Esophagus squamous epithelium (tissue), 5 donors: ENCODE data around the gene MTMR11. TPM values are rescaled to one million over a fixed set of nuclear protein-coding genes. Genes with fewer than 3 reads are reported as not detected.
A peak's percentile ranks its signal among the peaks of the same experiment; 100 is the strongest.

Experiments used
- DNase-seq: peaks from one replicate; lab custom pipeline; 2025; lab: John Stamatoyannopoulos, UW
- H3K27ac ChIP-seq, 4 donors: fragments of 200-600 bp; sonication (generic); one replicate each; pipeline ENCODE4 v1.5.1; 2016 to 2019; ENCODE audit warnings: mild to moderate bottlenecking in 1 of 4
- H3K27me3 ChIP-seq, 4 donors: fragments of 200-600 bp; sonication (generic); 1 replicate in 3 of 4; 2 replicates in 1 of 4; pipeline versions ENCODE4 v1.5.1 to v1.6.0; 2017 to 2021; ENCODE audit warnings: antibody characterized with exemption in 1 of 4
- H3K36me3 ChIP-seq, 3 donors: fragments of 200-600 bp; sonication (generic); one replicate each; pipeline ENCODE4 v1.5.1; 2016 to 2019
- H3K4me1 ChIP-seq, 3 donors: fragments of 200-600 bp; sonication (generic); one replicate each; pipeline ENCODE4 v1.5.1; 2017 to 2019
- H3K4me3 ChIP-seq, 4 donors: fragments of 200-600 bp; sonication (generic); 1 replicate in 3 of 4; 2 replicates in 1 of 4; pipeline ENCODE4 v1.5.1; 2016 to 2019; ENCODE audit warnings: mild to moderate bottlenecking in 2 of 4, moderate library complexity in 1 of 4
- H3K9me3 ChIP-seq, 3 donors: fragments of 200-600 bp; sonication (generic); one replicate each; pipeline ENCODE4 v1.5.1; 2016 to 2019
- POLR2A ChIP-seq, 4 donors: fragments of 450-650 bp; IDR thresholded peaks; one replicate each; pipeline ENCODE4 v1.6.1; 2017; ENCODE audit warnings: antibody characterized with exemption in 4 of 4, mild to moderate bottlenecking in 4 of 4, moderate library complexity in 3 of 4
- WGBS, 2 donors: methylation state at CpG; one replicate each; pipeline ENCODE4 v1.1.5; 2018; 5-methylcytosine and 5-hydroxymethylcytosine counted together
- intact Hi-C: fragments of 100-400 bp; cut with DNase I; formaldehyde crosslinking; loops from one replicate; pipeline ENCODE4 v1.15.0; 2022
- total RNA-seq, 4 donors: library from RNA; depleted of rRNA; stranded (reverse); fragments of >200 nt; gene quantifications; one replicate each; pipeline ENCODE4 v1.1.0, GENCODE V29; 2016
- TF ChIP-seq, protein P1 (sequence below), 6 experiments: fragments of 450-650 bp in 4 of 6; fragments of 200-600 bp in 2 of 6; sonication (generic) in 2 of 6; IDR thresholded peaks; one replicate each; pipeline ENCODE4 v1.5.1; 2016 to 2019; ENCODE audit warnings: antibody characterized with exemption in 6 of 6, mild to moderate bottlenecking in 4 of 6, moderate library complexity in 4 of 6
- donor health status: DM: yes; HTN: yes; CAD: no.

Gene MTMR11
- total RNA-seq, 4 donors from 2014 or later: 3.9 to 13.5 (median 10.6) TPM

DNA sequence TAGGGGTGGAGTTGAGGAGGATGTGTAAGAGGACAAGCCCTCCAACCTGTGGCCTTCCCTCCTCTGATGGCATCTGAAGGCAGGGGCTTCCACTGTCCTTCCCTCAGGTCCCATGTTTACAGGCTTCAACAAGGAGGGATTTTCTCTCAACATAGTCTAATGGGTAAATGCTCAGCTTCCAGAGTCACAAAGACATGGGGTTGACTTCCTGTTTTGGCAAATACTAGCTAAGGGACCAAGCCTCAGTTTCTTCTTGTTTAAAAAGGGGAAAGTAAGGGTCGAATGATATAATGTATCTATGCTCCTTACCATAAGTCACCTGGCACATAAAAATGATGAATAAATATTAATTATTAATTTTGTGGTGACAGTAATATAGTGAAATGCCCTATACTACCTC is 22.1 kb downstream of the MTMR11 start:
- Histone ChIP-seq H3K27me3 (peaks cover 0 to 11% (median 0%) of the 10 kb centered on the region in 4 donors), H3K4me3 (no peak overlapping the region), H3K9me3 (no peaks in the 10 kb centered on the region), H3K27ac (no peak overlapping the region), H3K4me1 (peaks cover 6 to 25% (median 11%) of the 10 kb centered on the region in 3 donors), H3K36me3 (no peaks in the 10 kb centered on the region)
- TF ChIP-seq, protein P1, sequence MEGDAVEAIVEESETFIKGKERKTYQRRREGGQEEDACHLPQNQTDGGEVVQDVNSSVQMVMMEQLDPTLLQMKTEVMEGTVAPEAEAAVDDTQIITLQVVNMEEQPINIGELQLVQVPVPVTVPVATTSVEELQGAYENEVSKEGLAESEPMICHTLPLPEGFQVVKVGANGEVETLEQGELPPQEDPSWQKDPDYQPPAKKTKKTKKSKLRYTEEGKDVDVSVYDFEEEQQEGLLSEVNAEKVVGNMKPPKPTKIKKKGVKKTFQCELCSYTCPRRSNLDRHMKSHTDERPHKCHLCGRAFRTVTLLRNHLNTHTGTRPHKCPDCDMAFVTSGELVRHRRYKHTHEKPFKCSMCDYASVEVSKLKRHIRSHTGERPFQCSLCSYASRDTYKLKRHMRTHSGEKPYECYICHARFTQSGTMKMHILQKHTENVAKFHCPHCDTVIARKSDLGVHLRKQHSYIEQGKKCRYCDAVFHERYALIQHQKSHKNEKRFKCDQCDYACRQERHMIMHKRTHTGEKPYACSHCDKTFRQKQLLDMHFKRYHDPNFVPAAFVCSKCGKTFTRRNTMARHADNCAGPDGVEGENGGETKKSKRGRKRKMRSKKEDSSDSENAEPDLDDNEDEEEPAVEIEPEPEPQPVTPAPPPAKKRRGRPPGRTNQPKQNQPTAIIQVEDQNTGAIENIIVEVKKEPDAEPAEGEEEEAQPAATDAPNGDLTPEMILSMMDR (IDR thresholded peaks at IDR 0.05): no peak
- no peak for TF ChIP-seq POLR2A (IDR thresholded peaks at IDR 0.05)
- intact Hi-C loops: no loop called here
- 75 to 82% methylated on average over 1 of the region's 1 CpG for WGBS, 2 donors
- no peak for DNase-seq

DNA sequence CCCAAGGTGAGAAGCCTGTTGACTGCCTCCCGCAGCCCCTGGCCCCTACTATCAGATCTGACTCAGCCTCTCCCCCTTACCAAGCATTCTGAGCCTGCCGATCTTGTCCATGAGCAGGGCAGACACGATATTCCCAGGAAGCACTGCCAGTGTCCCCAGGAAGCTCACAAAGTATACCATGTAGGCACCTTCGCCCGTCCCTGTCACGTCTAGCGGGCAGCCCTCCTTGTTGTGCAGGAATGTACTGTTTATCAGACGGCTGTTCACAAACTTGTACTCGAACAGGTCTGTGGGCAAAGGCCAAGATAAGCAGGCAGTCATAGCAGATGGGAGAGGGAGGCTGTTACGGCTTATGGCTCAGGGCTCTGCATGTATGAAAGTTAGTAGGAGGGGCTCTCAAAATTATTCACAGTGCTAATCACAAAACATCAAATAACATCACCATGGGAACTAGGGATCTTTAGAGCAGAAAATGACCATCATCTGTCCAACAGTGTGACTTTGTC is 30.1 kb downstream of the MTMR11 start:
- Histone ChIP-seq H3K27me3 (no peaks in the 10 kb centered on the region), H3K36me3 (no peaks in the 10 kb centered on the region), H3K4me1 (no peaks in the 10 kb centered on the region), H3K9me3 (no peaks in the 10 kb centered on the region), H3K4me3 (no peak overlapping the region), H3K27ac (no peak overlapping the region)
- WGBS, 2 donors: 81 to 91% methylated on average over 4 to 10 of the region's 10 CpGs
- DNase-seq: no peak
- intact Hi-C loops: no loop called here
- TF ChIP-seq, protein P1 (IDR thresholded peaks at IDR 0.05): no peak
- no peak for TF ChIP-seq POLR2A (IDR thresholded peaks at IDR 0.05)

DNA sequence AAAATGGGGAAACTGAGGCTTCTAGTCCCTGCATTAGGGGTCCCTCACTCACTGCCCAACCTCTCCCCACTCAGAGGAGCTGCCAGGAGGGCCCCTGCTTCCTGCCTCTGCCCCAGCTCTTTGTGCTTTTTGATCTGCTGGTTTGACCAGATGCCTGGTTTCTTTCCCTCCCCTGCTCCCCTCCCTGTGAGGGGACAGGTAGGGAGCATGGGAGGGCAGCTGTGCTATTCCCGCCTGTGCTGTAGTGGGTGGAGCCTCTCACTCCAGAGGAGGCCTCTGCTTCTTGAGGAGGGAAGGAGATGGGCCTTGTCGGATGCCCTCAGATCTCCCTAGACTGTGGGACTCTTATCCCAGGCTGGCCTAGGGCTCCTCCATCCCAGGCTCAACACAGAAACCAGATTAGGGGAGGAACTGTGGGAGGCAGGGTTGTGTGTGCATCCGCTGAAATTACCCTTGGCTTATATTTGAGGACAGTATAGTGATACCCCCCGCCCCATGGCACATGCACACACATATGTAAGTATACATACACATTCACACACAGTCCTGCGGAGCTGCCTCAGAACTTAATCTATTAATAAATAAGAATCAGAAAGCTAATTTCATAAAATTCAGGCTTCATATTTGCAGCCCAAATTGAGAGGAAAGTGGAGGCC is 32.7 kb downstream of the MTMR11 start:
- no peaks in the 10 kb centered on the region for H3K9me3 ChIP-seq
- intact Hi-C loops: no loop called here
- WGBS, 2 donors: 87 to 90% methylated on average over 3 to 5 of the region's 5 CpGs
- no peak overlapping the region for H3K4me3 ChIP-seq
- no peak for TF ChIP-seq POLR2A (IDR thresholded peaks at IDR 0.05)
- TF ChIP-seq, protein P1 (IDR thresholded peaks at IDR 0.05): no peak
- no peak overlapping the region for H3K27ac ChIP-seq
- H3K36me3 ChIP-seq: no peaks in the 10 kb centered on the region
- no peaks in the 10 kb centered on the region for H3K27me3 ChIP-seq
- DNase-seq: no peak
- H3K4me1 ChIP-seq: peaks cover 7 to 17% (median 11%) of the 10 kb centered on the region in 3 donors

DNA sequence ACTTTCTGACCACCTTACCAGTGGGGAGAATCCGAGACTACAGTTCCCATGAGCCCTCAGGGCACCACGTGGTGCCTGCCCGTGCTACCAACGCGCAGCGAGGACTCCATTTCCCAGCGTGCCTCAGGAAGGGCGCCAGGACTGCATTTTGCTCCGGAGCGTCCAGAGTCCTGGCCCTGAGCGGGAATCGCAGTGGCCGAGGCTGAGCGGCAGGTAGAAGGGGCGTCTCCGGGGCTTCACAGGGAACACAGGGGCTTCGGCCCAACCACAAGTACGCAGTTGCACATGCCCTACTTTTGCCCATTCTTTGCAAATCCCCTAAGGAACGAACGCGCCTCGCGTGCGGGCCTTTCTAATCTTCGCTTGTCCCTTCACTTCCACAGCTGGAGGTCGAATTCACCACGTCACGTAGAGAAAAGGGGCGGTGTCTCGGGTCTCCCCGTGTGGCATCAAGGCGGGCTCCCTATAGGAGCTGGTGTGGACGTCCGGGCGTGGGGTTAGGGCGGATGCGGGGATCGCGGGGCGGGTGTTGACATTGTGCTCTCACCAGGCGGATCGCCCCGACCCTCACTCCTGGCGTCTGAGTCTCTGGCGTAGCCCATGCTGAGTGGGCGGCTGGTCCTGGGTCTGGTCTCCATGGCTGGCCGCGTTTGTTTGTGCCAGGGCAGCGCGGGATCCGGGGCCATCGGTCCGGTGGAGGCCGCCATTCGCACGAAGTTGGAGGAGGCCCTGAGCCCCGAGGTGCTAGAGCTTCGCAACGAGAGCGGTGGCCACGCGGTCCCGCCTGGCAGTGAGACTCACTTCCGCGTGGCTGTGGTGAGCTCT is 37.0 kb downstream of the MTMR11 start, which contains the start of gene BOLA1:
Gene BOLA1 (plus strand): TSS at position 109 of the 825 bp plus-strand sequence. CDS start 492 bp downstream, at position 601.
- no peaks in the 10 kb centered on the region for H3K27me3 ChIP-seq
- peak; percentile 57 for DNase-seq
- intact Hi-C loops: no loop called here
- peak within 1 kb of the TSS; percentile 54 to 78 (median 67) for H3K4me3 ChIP-seq
- H3K27ac ChIP-seq: peak within 1 kb of the TSS; percentile 85 to 94 (median 90)
- WGBS, 2 donors: 0 to 1% methylated on average over 17 to 22 of the region's 65 CpGs
- no peaks in the 10 kb centered on the region for H3K36me3 ChIP-seq
- H3K4me1 ChIP-seq: peaks cover 7 to 17% (median 11%) of the 10 kb centered on the region in 3 donors
- TF ChIP-seq, protein P1 (IDR thresholded peaks at IDR 0.05): peak in 1 of 6 experiments; percentile 22
- peak in 3 of 4 donors; percentile 39 to 85 (median 74) for TF ChIP-seq POLR2A (IDR thresholded peaks at IDR 0.05)
- no peaks in the 10 kb centered on the region for H3K9me3 ChIP-seq
